Adipocyte (in vitro differentiated cells): ENCODE results near the gene PCDHB5.
"Not testable (repeated sequence)": the region's sequence is repeated elsewhere in the genome, so short reads cannot be mapped to it uniquely, and the experiment has no call there.

Experiments
- DNase-seq: peaks from one replicate; pipeline ENCODE4 v3.0.0-alpha.2; 2015; ENCODE audit warnings: low read depth
- H3K27me3 ChIP-seq: replicated peaks from 2 replicates; pipeline ENCODE4 v1.7.0; 2013; ENCODE audit warnings: mild to moderate bottlenecking, low read length, moderate library complexity; ENCODE audit not compliant: control insufficient read depth, insufficient read depth
- H3K36me3 ChIP-seq: 2 replicates; pipeline ENCODE4 v1.7.0; 2013; ENCODE audit warnings: low read length, mild to moderate bottlenecking, moderate library complexity; ENCODE audit not compliant: control insufficient read depth, insufficient read depth, severe bottlenecking
- H3K4me1 ChIP-seq: 2 replicates; pipeline ENCODE4 v1.7.0; 2013; ENCODE audit warnings: mild to moderate bottlenecking, low read length, moderate library complexity; ENCODE audit not compliant: control insufficient read depth, insufficient read depth
- H3K4me3 ChIP-seq: 2 replicates; pipeline ENCODE4 v1.7.0; 2013; ENCODE audit warnings: mild to moderate bottlenecking, low read length, moderate library complexity
- H3K9ac ChIP-seq: 2 replicates; pipeline ENCODE4 v1.7.0; 2013; ENCODE audit warnings: mild to moderate bottlenecking, low read length, moderate library complexity
- H3K9me3 ChIP-seq: 2 replicates; pipeline ENCODE4 v1.7.0; 2013; ENCODE audit warnings: mild to moderate bottlenecking, low read length, moderate library complexity; ENCODE audit not compliant: control insufficient read depth

PCDHB5 gene

GRCh38 chr5:141155540-141156374 is 20.8 kb downstream of the PCDHB5 start:
- Histone ChIP-seq H3K9me3 (peaks cover 30% of the 10 kb centered on the region), H3K36me3 (no peaks in the 10 kb centered on the region), H3K4me3 (no peak overlapping the region), H3K4me1 (no peaks in the 10 kb centered on the region), H3K9ac (no peak overlapping the region), H3K27me3 (no peaks in the 10 kb centered on the region)
- DNase-seq = no peak

GRCh38 chr5:141157356-141157755 is 22.4 kb downstream of the PCDHB5 start:
- not testable (repeated sequence) for H3K36me3 ChIP-seq, H3K27me3 ChIP-seq, H3K4me1 ChIP-seq, H3K4me3 ChIP-seq, DNase-seq, H3K9ac ChIP-seq
- peaks cover 26% of the 10 kb centered on the region for H3K9me3 ChIP-seq

- not testable (repeated sequence) for H3K4me1 ChIP-seq, H3K36me3 ChIP-seq, DNase-seq, H3K27me3 ChIP-seq, H3K9ac ChIP-seq, H3K4me3 ChIP-seq
- H3K9me3 ChIP-seq = peaks cover 28% of the 10 kb centered on the region
Measured at GRCh38 chr5:141157901-141158300, 22.9 kb downstream of the PCDHB5 start.

- Histone ChIP-seq H3K9ac (no peak within 1 kb of the TSS), H3K4me3 (peak within 1 kb of the TSS; percentile 70), H3K27me3 (no peaks in the 10 kb centered on the region), H3K4me1 (peaks cover 3% of the 10 kb centered on the region), H3K36me3 (no peaks in the 10 kb centered on the region), H3K9me3 (peaks cover 29% of the 10 kb centered on the region)
- peak; percentile 79 for DNase-seq
Measured at GRCh38 chr5:141172381-141173204, 37.6 kb downstream of the PCDHB5 start, which contains the start of gene PCDHB7. Gene PCDHB7 (plus strand): TSS chr5:141172644. CDS start chr5:141172836, 192 bp downstream.

GRCh38 chr5:141174291-141175104 is 39.5 kb downstream of the PCDHB5 start:
- not testable (repeated sequence) for H3K4me1 ChIP-seq

GRCh38 chr5:141175933-141176332 is 40.9 kb downstream of the PCDHB5 start:
- no peak for DNase-seq
- peaks cover 3% of the 10 kb centered on the region for H3K4me1 ChIP-seq
- H3K4me3 ChIP-seq = no peak overlapping the region
- H3K9ac ChIP-seq = no peak overlapping the region
- H3K9me3 ChIP-seq = peaks cover 34% of the 10 kb centered on the region
- no peaks in the 10 kb centered on the region for H3K36me3 ChIP-seq
- H3K27me3 ChIP-seq = no peaks in the 10 kb centered on the region

More at GRCh38 chr5:141174291-141175104, 39.5 kb downstream of the PCDHB5 start:
- not testable (repeated sequence) for H3K36me3 ChIP-seq, H3K27me3 ChIP-seq, H3K4me3 ChIP-seq, DNase-seq, H3K9ac ChIP-seq
- peaks cover 34% of the 10 kb centered on the region for H3K9me3 ChIP-seq

- H3K36me3 ChIP-seq, H3K4me3 ChIP-seq, H3K27me3 ChIP-seq, H3K9ac ChIP-seq, H3K4me1 ChIP-seq: not testable (repeated sequence)
- DNase-seq = peak; percentile 36
- H3K9me3 ChIP-seq = peaks cover 40% of the 10 kb centered on the region
Measured at GRCh38 chr5:141177577-141178191, 42.7 kb downstream of the PCDHB5 start, which contains the start of gene PCDHB8. Gene PCDHB8 (plus strand): TSS chr5:141177790. CDS start chr5:141178035, 245 bp downstream.

- not testable (repeated sequence) for H3K9ac ChIP-seq, H3K4me3 ChIP-seq, H3K36me3 ChIP-seq, H3K27me3 ChIP-seq, H3K4me1 ChIP-seq, DNase-seq
- H3K9me3 ChIP-seq = peaks cover 42% of the 10 kb centered on the region
Measured at GRCh38 chr5:141179371-141179770, 44.4 kb downstream of the PCDHB5 start.

GRCh38 chr5:141179876-141180275 is 44.9 kb downstream of the PCDHB5 start:
- H3K36me3 ChIP-seq, H3K9ac ChIP-seq, H3K4me1 ChIP-seq, DNase-seq, H3K27me3 ChIP-seq, H3K4me3 ChIP-seq: not testable (repeated sequence)
- H3K9me3 ChIP-seq = peaks cover 41% of the 10 kb centered on the region

- Histone ChIP-seq H3K4me3 (no peak overlapping the region), H3K9me3 (peaks cover 36% of the 10 kb centered on the region), H3K27me3 (peaks cover 4% of the 10 kb centered on the region), H3K36me3 (no peaks in the 10 kb centered on the region), H3K9ac (no peak overlapping the region), H3K4me1 (no peaks in the 10 kb centered on the region)
- DNase-seq = no peak
Measured at GRCh38 chr5:141180313-141180712, 45.3 kb downstream of the PCDHB5 start.
